ENCODE data around the gene UBN2.

Gene UBN2

DNA sequence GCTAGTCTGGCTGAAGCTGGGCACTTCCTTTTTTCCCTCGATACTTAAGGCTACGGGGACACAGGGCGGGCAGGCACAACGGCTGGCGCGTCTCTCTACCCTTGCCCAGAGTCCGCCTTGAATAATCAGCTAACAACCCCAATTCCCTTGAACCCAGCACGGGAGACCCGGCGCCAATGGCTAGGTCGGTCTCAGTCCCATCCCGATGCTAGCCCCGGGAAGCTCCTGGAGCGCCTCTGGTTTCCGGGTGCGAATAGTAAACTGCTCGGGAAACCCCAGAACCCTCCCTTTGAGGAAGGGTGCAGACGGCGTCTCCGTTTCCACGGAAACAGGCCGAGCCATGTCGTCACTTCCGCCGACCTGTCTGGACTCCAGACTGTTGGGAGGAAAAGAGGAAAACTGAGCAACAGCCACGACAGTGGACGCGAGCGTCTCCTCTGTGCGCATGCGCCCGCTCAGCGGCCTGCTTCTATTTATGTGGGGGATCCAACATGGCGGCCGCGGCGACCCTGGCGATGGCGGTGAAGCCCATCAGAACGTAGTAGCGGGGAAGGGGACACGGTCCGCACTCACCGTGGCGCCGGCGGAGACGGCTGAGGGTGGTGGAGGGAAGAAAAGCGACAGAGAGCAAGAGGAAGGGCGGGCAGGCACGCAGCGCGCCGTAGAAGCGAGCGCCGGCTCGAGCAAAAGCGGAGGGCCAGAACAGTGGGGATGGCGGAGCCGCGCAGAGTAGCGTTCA lies at the start of gene UBN2:
Gene UBN2, plus strand, starts transcription at position 464 of the 739 bp plus-strand sequence. Its CDS starts 248 bp downstream, at position 712.
- Histone ChIP-seq H3K27ac (no peak within 1 kb of the TSS), H3K9ac (ENCODE audit: insufficient read length) (peak within 1 kb of the TSS; percentile 88), H3K9me3 (ENCODE audit: low read depth, low read length) (no peaks in the 10 kb centered on the region), H3K4me3 (peak within 1 kb of the TSS; percentile 100), H3K36me3 (ENCODE audit: insufficient read depth, low read length) (no peaks in the 10 kb centered on the region)
- DNase-seq (ENCODE audit: low read depth, low spot score), result peak; percentile 83
- TF ChIP-seq POLR2AphosphoS5 (IDR thresholded peaks at IDR 0.05; ENCODE audit: borderline replicate concordance, low read depth, low read length) (peak; percentile 95), EZH2 (IDR thresholded peaks at IDR 0.05) (no peak), FOXP2 (optimal IDR thresholded peaks at IDR 0.05; ENCODE audit: control extremely low read depth, extremely low read length, insufficient read depth) (peak; percentile 53)

DNA sequence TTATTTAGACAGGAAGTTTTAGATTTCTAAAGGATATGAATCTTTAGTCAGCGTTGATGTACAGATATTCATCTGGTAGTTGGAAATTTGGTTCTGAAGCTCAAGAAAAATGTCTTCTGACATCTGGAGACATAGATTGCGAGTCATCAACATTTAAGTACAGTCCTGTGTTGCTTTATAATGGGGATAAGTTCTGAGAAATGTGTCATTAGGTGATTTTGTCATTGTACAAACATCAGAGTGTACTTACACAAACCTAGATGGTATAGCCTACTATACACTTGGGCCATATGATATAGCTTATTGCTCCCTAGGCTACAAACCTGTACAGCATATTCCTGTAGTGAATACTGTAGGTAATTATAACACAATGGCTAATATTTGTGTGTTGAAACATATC lies 49.6 kb upstream of the UBN2 start:
- no peak for TF ChIP-seq POLR2AphosphoS5 (IDR thresholded peaks at IDR 0.05; ENCODE audit: borderline replicate concordance, low read depth, low read length)
- no peak for TF ChIP-seq FOXP2 (optimal IDR thresholded peaks at IDR 0.05; ENCODE audit: control extremely low read depth, extremely low read length, insufficient read depth)
- TF ChIP-seq EZH2 (IDR thresholded peaks at IDR 0.05), result no peak
- DNase-seq (ENCODE audit: low read depth, low spot score), result no peak
- Histone ChIP-seq H3K9me3 (ENCODE audit: low read depth, low read length) (no peaks in the 10 kb centered on the region), H3K36me3 (ENCODE audit: insufficient read depth, low read length) (peaks cover 17% of the 10 kb centered on the region; the same call in 1 of the 2 replicates), H3K27ac (no peak overlapping the region), H3K9ac (ENCODE audit: insufficient read length) (no peak overlapping the region), H3K4me3 (no peak overlapping the region)

DNA sequence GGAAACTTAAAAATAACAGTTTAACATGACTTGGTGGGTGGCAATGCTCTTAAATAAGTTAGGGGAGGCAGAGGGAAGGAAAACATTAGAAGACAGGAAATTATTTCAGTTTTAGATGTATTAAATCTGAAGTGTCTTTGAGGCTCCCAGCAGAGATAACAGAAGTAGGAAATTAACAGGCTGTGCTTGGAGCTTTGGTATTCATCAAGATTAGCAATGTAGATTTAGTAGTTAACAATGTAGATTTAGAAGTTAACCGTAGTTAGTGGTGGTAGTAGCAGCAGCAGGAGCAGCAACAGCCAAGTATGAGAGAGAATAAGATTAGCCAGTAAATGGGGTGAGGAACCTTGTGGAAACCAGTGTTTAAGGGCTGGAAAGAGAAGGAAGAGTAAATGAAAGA lies 48.7 kb upstream of the UBN2 start:
- Histone ChIP-seq H3K4me3 (no peak overlapping the region), H3K36me3 (ENCODE audit: insufficient read depth, low read length) (peaks cover 17% of the 10 kb centered on the region; the same call in 1 of the 2 replicates), H3K27ac (no peak overlapping the region), H3K9ac (ENCODE audit: insufficient read length) (no peak overlapping the region), H3K9me3 (ENCODE audit: low read depth, low read length) (no peaks in the 10 kb centered on the region)
- no peak for DNase-seq (ENCODE audit: low read depth, low spot score)
- TF ChIP-seq POLR2AphosphoS5 (IDR thresholded peaks at IDR 0.05; ENCODE audit: borderline replicate concordance, low read depth, low read length) (no peak), FOXP2 (optimal IDR thresholded peaks at IDR 0.05; ENCODE audit: control extremely low read depth, extremely low read length, insufficient read depth) (no peak), EZH2 (IDR thresholded peaks at IDR 0.05) (no peak)

DNA sequence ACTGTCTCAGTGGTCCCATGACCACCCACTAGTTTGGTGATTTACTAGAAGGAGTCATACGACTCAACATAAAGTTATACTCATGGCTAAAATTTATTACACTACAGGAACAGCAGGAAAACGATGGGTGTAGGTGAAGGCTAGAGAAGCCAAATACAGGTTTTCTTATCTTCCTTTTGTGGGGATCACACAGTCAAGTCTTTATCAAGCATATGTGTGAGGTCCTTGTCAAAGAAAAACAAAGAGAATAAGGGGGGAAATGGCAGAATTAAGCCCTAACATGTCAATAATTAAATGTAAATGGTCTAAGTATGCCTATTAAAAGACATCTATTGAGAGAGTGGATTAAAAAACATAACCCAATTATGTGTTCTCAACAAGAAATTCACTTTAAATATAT lies 47.8 kb upstream of the UBN2 start:
- H3K36me3 ChIP-seq (ENCODE audit: insufficient read depth, low read length), result peaks cover 17% of the 10 kb centered on the region; the same call in 1 of the 2 replicates
- no peak overlapping the region for H3K4me3 ChIP-seq
- no peak for DNase-seq (ENCODE audit: low read depth, low spot score)
- no peak overlapping the region for H3K9ac ChIP-seq (ENCODE audit: insufficient read length)
- no peak for TF ChIP-seq POLR2AphosphoS5 (IDR thresholded peaks at IDR 0.05; ENCODE audit: borderline replicate concordance, low read depth, low read length)
- no peak for TF ChIP-seq FOXP2 (optimal IDR thresholded peaks at IDR 0.05; ENCODE audit: control extremely low read depth, extremely low read length, insufficient read depth)
- TF ChIP-seq EZH2 (IDR thresholded peaks at IDR 0.05), result no peak
- no peak overlapping the region for H3K27ac ChIP-seq
- H3K9me3 ChIP-seq (ENCODE audit: low read depth, low read length), result no peaks in the 10 kb centered on the region

DNA sequence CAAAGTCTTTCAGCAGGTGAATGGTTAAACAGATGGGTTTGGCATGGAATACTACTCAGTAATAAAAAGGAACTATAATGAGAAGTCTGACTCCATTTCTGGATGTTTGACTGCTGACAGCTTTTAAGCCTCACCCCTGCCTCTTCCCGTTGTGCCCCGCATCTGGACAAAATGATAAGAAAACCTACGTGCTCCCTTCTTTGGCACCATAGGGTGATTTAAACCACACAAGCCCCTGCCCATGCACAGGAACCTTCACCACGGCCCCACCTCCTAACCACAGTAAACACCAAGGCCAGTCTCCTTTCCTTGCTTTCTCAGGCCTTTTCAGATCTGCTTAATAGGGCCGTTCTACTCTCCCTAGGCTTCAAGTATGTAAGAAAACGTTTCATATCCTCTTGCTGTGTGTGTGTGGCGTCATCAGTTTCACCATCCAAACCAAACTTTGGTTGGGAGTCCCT lies 47.1 kb upstream of the UBN2 start:
- Histone ChIP-seq H3K36me3 (ENCODE audit: insufficient read depth, low read length) (peaks cover 17% of the 10 kb centered on the region; the same call in 1 of the 2 replicates), H3K27ac (no peak overlapping the region), H3K9me3 (ENCODE audit: low read depth, low read length) (no peaks in the 10 kb centered on the region), H3K4me3 (no peak overlapping the region), H3K9ac (ENCODE audit: insufficient read length) (no peak overlapping the region)
- TF ChIP-seq EZH2 (IDR thresholded peaks at IDR 0.05) (no peak), POLR2AphosphoS5 (IDR thresholded peaks at IDR 0.05; ENCODE audit: borderline replicate concordance, low read depth, low read length) (no peak), FOXP2 (optimal IDR thresholded peaks at IDR 0.05; ENCODE audit: control extremely low read depth, extremely low read length, insufficient read depth) (no peak)
- DNase-seq (ENCODE audit: low read depth, low spot score), result no peak

DNA sequence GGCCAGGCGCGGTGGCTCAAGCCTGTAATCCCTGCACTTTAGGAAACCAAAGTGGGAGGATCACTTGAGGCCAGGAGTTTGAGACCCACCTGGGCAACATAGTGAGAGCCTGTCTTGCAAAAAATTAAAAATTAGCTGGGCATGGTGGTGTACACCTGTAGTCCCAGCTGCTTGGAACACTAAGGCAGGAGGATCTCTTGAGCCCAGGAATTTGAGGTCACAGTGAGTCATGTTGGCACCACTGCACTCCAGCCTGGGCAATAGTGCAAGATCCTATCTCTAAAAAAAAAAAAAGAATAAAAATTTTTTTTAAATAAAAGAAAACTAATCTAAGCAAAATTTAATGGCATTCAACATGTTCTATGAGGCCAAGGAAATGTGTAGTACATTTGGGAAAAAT lies 44.9 kb upstream of the UBN2 start:
- DNase-seq (ENCODE audit: low read depth, low spot score), result no peak
- H3K36me3 ChIP-seq (ENCODE audit: insufficient read depth, low read length), result peaks cover 17% of the 10 kb centered on the region; the same call in 1 of the 2 replicates
- TF ChIP-seq EZH2 (IDR thresholded peaks at IDR 0.05) (no peak), POLR2AphosphoS5 (IDR thresholded peaks at IDR 0.05; ENCODE audit: borderline replicate concordance, low read depth, low read length) (no peak), FOXP2 (optimal IDR thresholded peaks at IDR 0.05; ENCODE audit: control extremely low read depth, extremely low read length, insufficient read depth) (no peak)

DNA sequence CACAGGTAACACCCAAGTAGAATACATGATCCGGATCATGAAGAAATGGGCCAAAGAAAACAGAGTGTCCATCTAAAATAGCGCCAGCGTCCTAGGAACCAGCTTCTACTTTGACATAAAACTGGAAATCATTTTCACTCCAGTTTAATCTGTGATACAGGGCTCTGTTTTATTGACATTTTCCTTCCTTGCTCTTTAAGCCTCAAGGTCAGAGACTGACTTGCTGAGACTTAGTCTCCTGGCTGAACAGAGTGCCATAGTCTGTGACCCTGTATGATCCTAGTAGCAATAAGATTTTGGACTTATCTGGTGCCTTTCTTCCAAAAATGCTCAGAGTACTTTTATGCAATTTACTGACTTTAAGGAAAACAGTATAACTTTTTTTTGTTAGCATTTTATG lies 41.7 kb upstream of the UBN2 start:
- no peak for TF ChIP-seq FOXP2 (optimal IDR thresholded peaks at IDR 0.05; ENCODE audit: control extremely low read depth, extremely low read length, insufficient read depth)
- no peak for TF ChIP-seq POLR2AphosphoS5 (IDR thresholded peaks at IDR 0.05; ENCODE audit: borderline replicate concordance, low read depth, low read length)
- no peak for TF ChIP-seq EZH2 (IDR thresholded peaks at IDR 0.05)
- H3K27ac ChIP-seq, result no peak overlapping the region
- no peak overlapping the region for H3K9ac ChIP-seq (ENCODE audit: insufficient read length)
- H3K4me3 ChIP-seq, result no peak overlapping the region
- no peak for DNase-seq (ENCODE audit: low read depth, low spot score)
- H3K36me3 ChIP-seq (ENCODE audit: insufficient read depth, low read length), result no peaks in the 10 kb centered on the region; the same call in 1 of the 2 replicates
- no peaks in the 10 kb centered on the region for H3K9me3 ChIP-seq (ENCODE audit: low read depth, low read length)

More for the DNA sequence above, 44.9 kb upstream of the UBN2 start:
- Histone ChIP-seq H3K4me3 (no peak overlapping the region), H3K9ac (ENCODE audit: insufficient read length) (no peak overlapping the region), H3K9me3 (ENCODE audit: low read depth, low read length) (no peaks in the 10 kb centered on the region), H3K27ac (no peak overlapping the region)

DNA sequence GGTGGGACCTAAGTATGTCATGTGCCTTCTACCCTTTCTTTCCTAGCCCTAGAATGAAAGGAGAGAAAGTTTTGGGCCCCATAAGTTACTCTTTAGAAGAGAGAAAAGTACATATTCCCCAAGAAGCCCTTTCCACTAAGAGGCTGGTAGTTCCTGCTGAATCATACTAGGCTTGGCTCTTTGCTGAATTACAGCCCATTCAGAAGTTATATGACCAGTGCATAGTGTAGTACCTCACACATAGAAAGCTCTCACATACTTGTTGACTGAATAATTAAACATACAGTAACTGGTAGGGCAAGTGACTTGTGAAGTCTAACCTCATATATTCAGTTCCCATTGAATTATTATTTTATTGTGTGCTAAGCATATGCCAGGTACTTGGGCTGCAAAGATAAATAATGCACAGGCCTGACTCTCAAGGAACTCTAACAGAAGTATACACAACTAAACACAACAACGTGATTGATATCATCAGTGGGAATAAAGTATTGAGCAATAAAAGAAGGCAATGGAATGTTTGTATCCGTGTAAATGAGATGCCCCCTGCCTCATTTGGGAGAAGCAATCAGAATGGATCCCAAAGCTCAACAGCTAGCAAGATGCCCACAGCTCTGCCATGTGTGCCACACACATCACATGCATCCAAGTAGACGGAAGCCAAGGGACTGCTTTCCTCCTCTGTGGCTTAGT lies 38.9 kb upstream of the UBN2 start:
- no peak for DNase-seq (ENCODE audit: low read depth, low spot score)
- H3K4me3 ChIP-seq, result no peak overlapping the region
- H3K9me3 ChIP-seq (ENCODE audit: low read depth, low read length), result no peaks in the 10 kb centered on the region
- no peaks in the 10 kb centered on the region for H3K36me3 ChIP-seq (ENCODE audit: insufficient read depth, low read length)
- TF ChIP-seq FOXP2 (optimal IDR thresholded peaks at IDR 0.05; ENCODE audit: control extremely low read depth, extremely low read length, insufficient read depth) (no peak), POLR2AphosphoS5 (IDR thresholded peaks at IDR 0.05; ENCODE audit: borderline replicate concordance, low read depth, low read length) (no peak), EZH2 (IDR thresholded peaks at IDR 0.05) (no peak)
- H3K9ac ChIP-seq (ENCODE audit: insufficient read length), result no peak overlapping the region
- H3K27ac ChIP-seq, result no peak overlapping the region

Measured in SK-N-MC (cell line).